Dedifferentiated amniotic fluid mesenchymal stem cell (primary cell): ENCODE results near the gene SGCD.
"Not testable (repeated sequence)": the region's sequence is repeated elsewhere in the genome, so short reads cannot be mapped to it uniquely, and the experiment has no call there.

Experiments used
- DNase-seq: peaks from one replicate; pipeline ENCODE4 v3.0.0-alpha.2; 2016; ENCODE audit errors: extremely low spot score

SGCD gene

GRCh38 chr5:156561651-156562050 is 234.7 kb downstream of the SGCD start:
- no peak for DNase-seq

- DNase-seq: no peak
Measured at GRCh38 chr5:156570615-156571014, 243.7 kb downstream of the SGCD start.

GRCh38 chr5:156581725-156582124 is 254.8 kb downstream of the SGCD start:
- no peak for DNase-seq

GRCh38 chr5:156582193-156582598 is 255.2 kb downstream of the SGCD start:
- DNase-seq: no peak

GRCh38 chr5:156584871-156585270 is 257.9 kb downstream of the SGCD start:
- no peak for DNase-seq

- no peak for DNase-seq
Measured at GRCh38 chr5:156585999-156586398, 259.0 kb downstream of the SGCD start.

- no peak for DNase-seq
Measured at GRCh38 chr5:156587012-156587411, 260.0 kb downstream of the SGCD start.

GRCh38 chr5:156588306-156588705 is 261.3 kb downstream of the SGCD start:
- DNase-seq: no peak

GRCh38 chr5:156589104-156589945 is 262.4 kb downstream of the SGCD start:
- DNase-seq: no peak

- no peak for DNase-seq
Measured at GRCh38 chr5:156589946-156590216, 262.9 kb downstream of the SGCD start.

- DNase-seq: no peak
Measured at GRCh38 chr5:156590978-156591377, 264.0 kb downstream of the SGCD start.

GRCh38 chr5:156591631-156592030 is 264.7 kb downstream of the SGCD start:
- DNase-seq: no peak

- DNase-seq: no peak
Measured at GRCh38 chr5:156593546-156593945, 266.6 kb downstream of the SGCD start.

- no peak for DNase-seq
Measured at GRCh38 chr5:156594406-156594805, 267.4 kb downstream of the SGCD start.

- no peak for DNase-seq
Measured at GRCh38 chr5:156595132-156595787, 268.3 kb downstream of the SGCD start.

GRCh38 chr5:156597276-156597675 is 270.3 kb downstream of the SGCD start:
- no peak for DNase-seq

- DNase-seq: no peak
Measured at GRCh38 chr5:156598964-156599363, 272.0 kb downstream of the SGCD start.

- not testable (repeated sequence) for DNase-seq
Measured at GRCh38 chr5:156610582-156610981, 283.6 kb downstream of the SGCD start.

- DNase-seq: no peak
Measured at GRCh38 chr5:156615901-156616300, 288.9 kb downstream of the SGCD start.

- DNase-seq: no peak
Measured at GRCh38 chr5:156617426-156617825, 290.5 kb downstream of the SGCD start.

- no peak for DNase-seq
Measured at GRCh38 chr5:156618601-156619000, 291.6 kb downstream of the SGCD start.

- DNase-seq: no peak
Measured at GRCh38 chr5:156621719-156622118, 294.8 kb downstream of the SGCD start.

- DNase-seq: no peak
Measured at GRCh38 chr5:156623381-156624040, 296.5 kb downstream of the SGCD start.
